ENCODE results near the gene SMIM14. TPM values are rescaled to one million over a fixed set of nuclear protein-coding genes. Genes with fewer than 3 reads are reported as not detected.
"Not testable (repeated sequence)": the region's sequence is repeated elsewhere in the genome, so short reads cannot be mapped to it uniquely, and the experiment has no call there.

The SMIM14 gene
- total and polyA plus RNA-seq, 9 of the 15 experiments (the other 6 are each of a cell fraction or from before 2014, with no cell fraction given): 0.98 to 3.7 (median 2.2) TPM

DNA sequence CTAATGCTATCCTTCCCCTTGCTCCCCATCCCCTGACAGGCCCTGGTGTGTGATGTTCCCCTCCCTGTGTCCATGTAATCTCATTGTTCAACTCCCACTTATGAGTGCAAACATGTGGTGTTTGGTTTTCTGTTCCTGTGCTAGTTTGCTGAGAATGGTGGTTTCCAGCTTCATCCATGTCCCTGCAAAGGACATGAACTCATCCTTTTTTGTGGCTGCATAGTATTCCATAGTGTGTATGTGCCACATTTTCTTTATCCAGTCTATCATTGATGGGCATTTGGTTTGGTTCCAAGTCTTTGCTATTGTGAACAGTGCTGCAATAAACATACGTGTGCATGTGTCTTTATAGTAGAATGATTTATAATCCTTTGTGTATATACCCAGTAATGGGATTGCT, 31.6 kb upstream of the SMIM14 start:
- H3K36me3 ChIP-seq (ENCODE audit: control insufficient read depth, insufficient read depth, low read length); H3K27me3 ChIP-seq (ENCODE audit: control insufficient read depth in 2 of 2, insufficient read depth in 2 of 2, low read length in 2 of 2); H3K79me2 ChIP-seq (ENCODE audit: control insufficient read depth, insufficient read depth, low read length); H3K9me1 ChIP-seq (ENCODE audit: control insufficient read depth, insufficient read depth, low read length); FAIRE-seq; ATAC-seq; BruUV-seq (replicated peaks); DNase-seq (ENCODE audit: extremely low read depth in 1 of 4, low spot score in 3 of 4); H4K20me1 ChIP-seq (replicated peaks; ENCODE audit: control insufficient read depth, insufficient read depth, low read length); H3K4me3 ChIP-seq; H2AFZ ChIP-seq (ENCODE audit: low read depth, low read length); H3K4me2 ChIP-seq (ENCODE audit: insufficient read depth, low read length); H3K4me1 ChIP-seq (replicated peaks in 1 of 2; ENCODE audit: control insufficient read depth in 2 of 2, insufficient read depth in 2 of 2, low read length in 2 of 2); CTCF ChIA-PET (ENCODE audit: low intra/inter-chr PET ratio); H3K27ac ChIP-seq (ENCODE audit: extremely low read depth, low read depth, low read length); intact Hi-C loops (cut with micrococcal nuclease); H3K9ac ChIP-seq (ENCODE audit: insufficient read depth in 1 of 2, low read depth in 2 of 2, low read length in 2 of 2); in situ Hi-C loops (cut with MboI); H3K9me3 ChIP-seq (replicated peaks; ENCODE audit: control insufficient read depth, insufficient read depth, low read depth, low read length): not testable (repeated sequence)
- POLR2A ChIA-PET: interaction anchor here (1.4 kb wide), 1 partner anchor 36 kb away, joined by 4 read pairs; no protein-coding TSS in a partner anchor
- peak; percentile 45; the same call in 1 of the 2 replicates for TF ChIP-seq BCOR (IDR thresholded peaks at IDR 0.05)
- TF ChIP-seq ZNF146 (CRISPR knock-in tag; IDR thresholded peaks at IDR 0.05; ENCODE audit: unreplicated experiment): peak; percentile 78
- WGBS (ENCODE audit: insufficient coverage, low coverage, missing lambda C conversion rate): no CpG with 5 or more reads among the region's 1 CpG

DNA sequence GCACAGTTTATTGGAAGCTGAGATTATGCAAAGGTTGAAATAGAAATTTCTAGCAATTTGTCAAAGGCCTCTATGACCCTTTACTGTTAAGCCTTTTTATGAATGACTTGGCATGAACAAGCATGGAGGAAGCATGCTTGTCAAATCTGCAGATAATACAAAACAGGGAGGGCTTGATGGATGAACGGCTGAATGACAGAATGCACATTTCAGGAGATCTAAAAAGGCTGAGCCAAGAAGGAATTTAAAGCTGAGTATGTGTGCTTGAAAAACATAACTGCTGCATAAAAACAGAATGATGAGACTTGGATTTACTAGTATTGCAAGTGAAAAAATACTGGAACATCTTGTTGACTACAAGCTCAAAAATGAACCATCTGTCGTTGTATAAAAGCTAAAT, 30.2 kb upstream of the SMIM14 start:
- no peak overlapping the region for H3K4me2 ChIP-seq (ENCODE audit: insufficient read depth, low read length)
- H3K4me1 ChIP-seq (replicated peaks in 1 of 2; ENCODE audit: control insufficient read depth in 2 of 2, insufficient read depth in 2 of 2, low read length in 2 of 2): no peaks in the 10 kb centered on the region
- H3K27ac ChIP-seq (ENCODE audit: extremely low read depth, low read depth, low read length): no peak overlapping the region
- ChIA-PET CTCF (ENCODE audit: low intra/inter-chr PET ratio) (no interaction called here), POLR2A (interaction anchor here (1.4 kb wide), 1 partner anchor 34 kb away, joined by 4 read pairs; no protein-coding TSS in a partner anchor)
- WGBS (ENCODE audit: insufficient coverage, low coverage, missing lambda C conversion rate): 23% methylated on average over 2 of the region's 2 CpGs
- H3K9me1 ChIP-seq (ENCODE audit: control insufficient read depth, insufficient read depth, low read length): no peaks in the 10 kb centered on the region
- no peak overlapping the region for H3K9ac ChIP-seq (ENCODE audit: insufficient read depth in 1 of 2, low read depth in 2 of 2, low read length in 2 of 2)
- H3K27me3 ChIP-seq (ENCODE audit: control insufficient read depth in 2 of 2, insufficient read depth in 2 of 2, low read length in 2 of 2): no peaks in the 10 kb centered on the region
- no peak overlapping the region for H2AFZ ChIP-seq (ENCODE audit: low read depth, low read length)
- no peaks in the 10 kb centered on the region for H3K79me2 ChIP-seq (ENCODE audit: control insufficient read depth, insufficient read depth, low read length)
- ATAC-seq (no peak), FAIRE-seq (no peak), DNase-seq (ENCODE audit: extremely low read depth in 1 of 4, low spot score in 3 of 4) (no peak)
- intact Hi-C loops (cut with micrococcal nuclease): no loop called here
- no peaks in the 10 kb centered on the region for H4K20me1 ChIP-seq (replicated peaks; ENCODE audit: control insufficient read depth, insufficient read depth, low read length)
- H3K9me3 ChIP-seq (replicated peaks; ENCODE audit: control insufficient read depth, insufficient read depth, low read depth, low read length): no peaks in the 10 kb centered on the region
- in situ Hi-C loops (cut with MboI): no loop called here
- H3K4me3 ChIP-seq: no peak overlapping the region
- no TSS peak for BruUV-seq (replicated peaks)
- H3K36me3 ChIP-seq (ENCODE audit: control insufficient read depth, insufficient read depth, low read length): no peaks in the 10 kb centered on the region
- TF ChIP-seq ZNF165 (CRISPR knock-in tag; IDR thresholded peaks at IDR 0.05; ENCODE audit: borderline replicate concordance) (no peak), POLR3A (IDR thresholded peaks at IDR 0.05; ENCODE audit: borderline replicate concordance, extremely low read depth, insufficient read depth, insufficient read length) (no peak), THRAP3 (IDR thresholded peaks at IDR 0.05; ENCODE audit: borderline replicate concordance) (no peak), MCM3 (IDR thresholded peaks at IDR 0.05) (no peak), MAFF (IDR thresholded peaks at IDR 0.05; ENCODE audit: low read length) (peak; percentile 18; the same call in 1 of the 2 replicates), RNF219 (CRISPR knock-in tag; IDR thresholded peaks at IDR 0.05) (no peak), ZNF316 (IDR thresholded peaks at IDR 0.05) (peak; percentile 64), MEIS2 (IDR thresholded peaks at IDR 0.05; ENCODE audit: partially characterized antibody) (peak; percentile 63), ETV1 (tag; conservative IDR thresholded peaks at IDR 0.05; ENCODE audit: low read depth) (no peak)
- TF ChIP-seq, protein P1, sequence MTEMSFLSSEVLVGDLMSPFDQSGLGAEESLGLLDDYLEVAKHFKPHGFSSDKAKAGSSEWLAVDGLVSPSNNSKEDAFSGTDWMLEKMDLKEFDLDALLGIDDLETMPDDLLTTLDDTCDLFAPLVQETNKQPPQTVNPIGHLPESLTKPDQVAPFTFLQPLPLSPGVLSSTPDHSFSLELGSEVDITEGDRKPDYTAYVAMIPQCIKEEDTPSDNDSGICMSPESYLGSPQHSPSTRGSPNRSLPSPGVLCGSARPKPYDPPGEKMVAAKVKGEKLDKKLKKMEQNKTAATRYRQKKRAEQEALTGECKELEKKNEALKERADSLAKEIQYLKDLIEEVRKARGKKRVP (CRISPR knock-in tag; IDR thresholded peaks at IDR 0.05): no peak
- TF ChIP-seq, protein P2, sequence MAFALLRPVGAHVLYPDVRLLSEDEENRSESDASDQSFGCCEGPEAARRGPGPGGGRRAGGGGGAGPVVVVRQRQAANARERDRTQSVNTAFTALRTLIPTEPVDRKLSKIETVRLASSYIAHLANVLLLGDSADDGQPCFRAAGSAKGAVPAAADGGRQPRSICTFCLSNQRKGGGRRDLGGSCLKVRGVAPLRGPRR (CRISPR knock-in tag; IDR thresholded peaks at IDR 0.05): no peak

Data from K562 (cell line).